HG03175 (cell line): Measurements from ENCODE around the gene ZBED1.
"Not testable (repeated sequence)": the region's sequence is repeated elsewhere in the genome, so short reads cannot be mapped to it uniquely, and the experiment has no call there.

Source experiments
- ATAC-seq: cut with Tn5 transposase; IDR thresholded peaks from one replicate; pipeline ENCODE4 v1.9.1; 2021; ENCODE audit warnings: mild to moderate bottlenecking, moderate library complexity; ENCODE audit not compliant: unreplicated experiment

ZBED1 gene

DNA sequence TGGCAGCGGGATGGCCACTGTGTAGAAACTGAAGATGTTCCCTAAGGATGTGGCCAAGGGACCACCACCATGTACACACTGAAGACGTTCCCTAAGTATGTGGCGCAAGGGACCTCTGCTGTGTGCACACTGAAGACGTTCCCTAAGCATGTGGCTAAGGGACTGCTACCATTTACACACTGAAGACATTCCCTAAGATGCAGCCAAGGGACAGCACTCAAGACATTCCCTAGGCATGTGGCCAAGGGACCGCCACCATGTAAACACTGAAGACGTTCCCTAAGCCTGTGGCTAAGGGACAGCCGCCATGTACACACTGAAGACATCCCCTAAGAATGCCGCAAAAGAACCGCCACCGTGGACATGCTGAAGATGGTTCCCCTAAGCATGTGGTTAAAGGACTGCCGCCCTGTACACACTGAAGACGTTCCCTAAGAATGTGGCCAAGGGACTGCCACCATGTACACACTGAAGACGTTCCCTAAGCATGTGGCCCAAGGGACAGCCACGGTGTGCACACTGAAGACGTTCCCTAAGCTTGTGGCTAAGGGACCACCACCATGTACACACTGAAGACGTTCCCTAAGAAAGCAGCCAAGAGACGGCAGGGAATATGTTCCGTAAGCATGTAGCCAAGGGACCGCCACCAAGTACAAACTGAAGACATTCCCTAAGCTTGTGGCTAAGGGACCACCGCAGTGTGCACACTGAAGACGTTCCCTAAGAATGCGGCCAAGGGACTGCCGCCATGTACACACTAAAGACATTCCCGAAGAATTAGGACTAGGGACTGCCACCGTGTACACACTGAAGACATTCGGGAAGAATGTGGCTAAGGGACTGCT is 43.3 kb downstream of the ZBED1 start:
- ATAC-seq: no peak

DNA sequence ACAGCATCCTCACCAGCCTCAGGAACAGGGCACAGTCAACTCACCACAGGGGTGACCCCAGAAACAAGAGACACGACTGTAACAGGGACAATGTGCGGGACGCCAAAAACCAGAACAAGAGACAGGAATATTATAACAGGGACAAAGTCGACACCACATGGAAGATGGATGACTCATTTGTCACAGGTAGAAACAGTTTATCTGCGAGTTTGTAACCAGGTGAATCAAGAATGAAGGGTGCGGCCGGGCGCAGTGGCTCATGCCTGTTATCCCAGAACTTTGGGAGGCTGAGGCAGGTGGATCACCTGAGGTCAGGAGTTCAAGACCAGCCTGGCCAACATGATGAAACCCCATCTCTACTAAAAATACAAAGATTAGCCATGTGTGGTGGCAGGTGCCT is 44.7 kb downstream of the ZBED1 start:
- ATAC-seq: not testable (repeated sequence)

DNA sequence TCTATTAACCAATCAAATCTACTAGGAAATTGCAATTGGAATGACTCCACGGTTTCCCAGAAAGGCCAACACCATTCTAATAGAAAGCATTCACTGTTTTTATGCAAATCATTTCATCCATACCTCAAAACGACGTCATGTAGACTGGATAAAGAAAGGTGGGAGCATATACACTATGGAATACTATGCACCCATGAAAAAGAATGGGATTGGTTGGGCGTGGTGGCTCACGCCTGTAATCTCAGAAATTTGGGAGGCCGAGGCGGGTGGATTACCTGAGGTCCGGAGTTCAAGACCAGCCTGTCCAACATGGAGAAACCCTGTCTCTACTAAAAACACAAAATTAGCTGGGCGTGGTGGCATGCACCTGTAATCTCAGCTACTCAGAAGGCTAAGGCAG is 46.2 kb downstream of the ZBED1 start:
- ATAC-seq: not testable (repeated sequence)

DNA sequence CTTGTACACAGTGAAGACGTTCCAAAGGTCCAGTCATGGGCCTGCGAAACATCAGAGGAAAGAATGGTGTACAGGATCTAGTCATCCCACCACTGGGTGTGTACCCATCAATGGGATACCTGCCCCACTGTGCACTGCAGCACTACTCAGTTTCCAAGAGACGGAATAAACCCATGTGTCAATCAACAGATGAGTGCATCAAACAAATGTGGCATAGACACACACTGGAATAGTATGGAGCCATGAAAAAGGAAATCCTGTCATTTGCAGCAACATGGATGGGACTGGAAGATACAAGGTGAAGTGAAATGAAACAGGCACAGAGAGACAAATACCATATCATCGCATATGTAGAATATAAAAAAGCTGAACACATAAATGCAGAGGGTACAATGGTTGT is 48.0 kb downstream of the ZBED1 start:
- ATAC-seq: no peak

DNA sequence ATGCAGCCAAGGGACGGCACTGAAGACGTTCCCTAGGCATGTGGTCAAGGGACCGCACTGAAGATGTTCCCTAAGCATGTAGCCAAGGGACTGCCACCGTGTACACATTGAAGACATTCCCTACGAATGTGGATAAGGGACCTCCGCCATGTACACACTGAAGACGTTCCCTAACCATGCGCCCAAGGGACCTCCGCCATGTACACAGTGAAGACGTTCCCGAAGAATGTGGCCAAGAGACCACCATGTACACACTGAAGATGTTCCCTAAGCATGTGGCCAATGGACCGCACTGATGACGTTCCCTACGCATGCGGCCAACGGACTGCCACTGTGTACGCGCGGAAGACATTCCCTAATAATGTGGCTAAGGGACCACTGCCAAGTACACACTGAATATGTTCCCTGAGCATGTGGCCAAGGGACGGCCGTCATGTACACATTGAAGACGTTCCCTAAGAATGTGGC is 48.4 kb downstream of the ZBED1 start:
- no peak for ATAC-seq

DNA sequence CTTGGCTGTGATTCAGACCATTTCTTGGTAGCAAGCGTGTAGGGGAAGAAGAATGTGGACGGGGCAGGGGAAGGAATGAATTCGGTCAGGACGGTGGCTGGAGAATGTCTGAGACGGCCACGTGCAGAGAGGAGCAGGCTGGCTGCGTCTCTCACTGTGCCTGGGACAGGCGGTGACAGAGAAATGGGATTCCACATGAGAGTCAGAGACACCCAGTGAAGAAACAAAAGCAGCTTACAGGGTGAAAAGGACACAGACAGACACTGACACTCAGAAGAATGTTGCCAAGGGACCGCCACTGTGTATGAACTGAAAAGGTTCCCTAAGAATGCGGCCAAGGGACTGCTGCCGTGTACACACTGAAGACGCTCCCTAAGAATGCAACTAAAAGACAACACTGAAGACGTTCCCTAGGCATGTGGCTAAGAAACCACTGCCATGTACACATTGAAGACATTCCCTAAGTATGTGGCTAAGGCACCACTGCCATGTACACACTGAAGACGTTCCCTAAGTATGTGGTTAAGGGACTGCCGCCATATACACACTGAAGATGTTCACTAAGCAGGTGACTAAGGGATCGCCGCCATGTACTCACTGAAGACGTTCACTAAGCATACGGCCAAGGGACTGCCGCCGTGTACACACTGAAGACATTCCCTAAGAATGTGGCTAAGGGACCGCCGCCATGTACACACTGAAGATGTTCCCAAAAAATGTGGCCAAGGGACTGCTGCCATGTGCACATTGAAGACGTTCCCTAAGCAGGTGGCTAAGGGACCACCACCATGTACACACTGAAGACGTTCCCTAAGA is 49.1 kb downstream of the ZBED1 start:
- no peak for ATAC-seq

DNA sequence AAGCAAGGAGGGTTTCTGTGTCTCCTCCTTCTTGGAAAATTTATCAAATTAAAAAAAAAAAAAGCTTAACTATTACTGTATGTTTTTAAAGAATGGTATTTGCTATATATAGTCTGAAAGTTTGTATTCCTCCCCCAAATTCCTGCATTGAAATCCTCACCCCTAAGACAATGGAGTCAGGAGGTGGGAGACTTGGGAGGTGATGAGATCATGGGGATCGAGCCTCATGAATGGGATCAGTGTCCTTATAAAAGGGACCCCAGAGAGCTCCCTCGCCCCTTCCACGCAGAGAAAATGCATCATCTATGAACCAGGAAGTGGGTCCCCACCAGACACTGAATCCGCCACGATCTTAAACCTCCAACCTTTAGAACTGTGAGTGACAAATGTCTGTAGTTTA is 50.1 kb downstream of the ZBED1 start:
- ATAC-seq: no peak

DNA sequence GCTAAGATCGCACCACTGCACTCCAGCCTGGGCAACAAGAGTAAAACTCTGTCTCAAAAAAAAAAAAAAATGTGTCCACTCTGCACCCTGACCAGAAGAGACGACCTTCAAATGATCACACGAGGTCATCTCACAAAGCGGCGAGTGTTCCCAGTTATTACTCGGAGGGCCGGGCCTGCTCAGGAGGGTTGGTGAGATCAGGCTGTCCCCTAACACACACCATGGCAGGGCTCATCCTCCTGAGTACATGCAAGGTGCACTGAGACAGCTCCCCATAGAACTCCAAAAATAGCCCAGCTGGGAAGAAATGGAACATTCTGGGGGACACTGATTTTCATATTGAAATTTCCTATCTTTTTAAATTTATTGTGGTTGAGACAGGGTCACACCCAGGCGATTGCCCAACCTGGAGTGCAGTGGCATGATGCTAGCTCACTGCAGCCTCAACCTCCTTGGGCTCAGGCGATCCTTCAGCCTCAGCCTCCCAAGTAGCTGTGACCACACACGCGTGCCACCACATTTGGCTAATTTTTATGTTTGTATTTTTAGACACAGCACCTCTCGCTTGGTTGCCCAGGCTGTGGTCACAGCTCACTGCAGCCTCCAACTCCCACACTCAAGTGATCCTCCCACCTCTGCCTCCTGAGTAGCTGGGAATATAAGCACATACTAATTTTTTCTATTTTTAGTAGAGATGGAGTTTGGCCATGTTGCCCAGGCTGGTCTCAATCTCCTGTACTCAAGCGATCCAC is 51.5 kb downstream of the ZBED1 start:
- ATAC-seq: no peak

DNA sequence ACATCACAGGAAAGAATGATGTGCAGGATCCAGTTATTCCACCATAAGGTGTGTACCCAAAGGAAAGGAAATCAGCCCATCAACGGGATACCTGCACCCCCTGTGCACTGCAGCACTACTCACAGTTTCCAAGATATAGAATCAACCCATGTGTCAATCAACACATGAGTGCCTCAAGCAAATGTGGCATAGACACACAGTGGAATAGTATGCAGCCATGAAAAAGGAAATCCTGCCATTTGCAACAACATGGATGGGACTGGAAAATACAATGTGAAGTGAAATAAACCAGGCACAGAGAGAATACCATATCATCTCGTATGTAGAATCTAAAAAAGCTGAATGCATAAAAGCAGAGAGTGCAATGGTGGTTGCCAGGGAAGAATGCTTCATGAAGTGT is 53.3 kb downstream of the ZBED1 start:
- no peak for ATAC-seq

DNA sequence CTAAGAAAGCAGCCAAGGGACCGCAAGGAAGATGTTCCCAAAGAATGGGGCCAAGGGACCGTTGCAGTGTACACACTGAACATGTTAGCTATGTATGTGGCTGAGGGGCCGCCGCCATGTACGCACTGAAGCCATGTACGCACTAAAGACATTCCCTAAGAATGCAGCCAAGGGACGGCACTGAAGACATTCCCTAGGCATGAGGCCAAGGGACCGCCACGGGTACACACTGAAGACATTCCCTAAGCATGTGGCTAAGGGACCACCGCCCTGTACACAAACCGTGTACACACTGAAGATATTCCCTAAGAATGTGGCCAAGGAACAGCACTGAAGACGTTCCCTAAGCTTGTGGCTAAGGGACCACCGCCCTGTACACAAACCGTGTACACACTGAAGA is 54.0 kb downstream of the ZBED1 start:
- ATAC-seq: no peak

DNA sequence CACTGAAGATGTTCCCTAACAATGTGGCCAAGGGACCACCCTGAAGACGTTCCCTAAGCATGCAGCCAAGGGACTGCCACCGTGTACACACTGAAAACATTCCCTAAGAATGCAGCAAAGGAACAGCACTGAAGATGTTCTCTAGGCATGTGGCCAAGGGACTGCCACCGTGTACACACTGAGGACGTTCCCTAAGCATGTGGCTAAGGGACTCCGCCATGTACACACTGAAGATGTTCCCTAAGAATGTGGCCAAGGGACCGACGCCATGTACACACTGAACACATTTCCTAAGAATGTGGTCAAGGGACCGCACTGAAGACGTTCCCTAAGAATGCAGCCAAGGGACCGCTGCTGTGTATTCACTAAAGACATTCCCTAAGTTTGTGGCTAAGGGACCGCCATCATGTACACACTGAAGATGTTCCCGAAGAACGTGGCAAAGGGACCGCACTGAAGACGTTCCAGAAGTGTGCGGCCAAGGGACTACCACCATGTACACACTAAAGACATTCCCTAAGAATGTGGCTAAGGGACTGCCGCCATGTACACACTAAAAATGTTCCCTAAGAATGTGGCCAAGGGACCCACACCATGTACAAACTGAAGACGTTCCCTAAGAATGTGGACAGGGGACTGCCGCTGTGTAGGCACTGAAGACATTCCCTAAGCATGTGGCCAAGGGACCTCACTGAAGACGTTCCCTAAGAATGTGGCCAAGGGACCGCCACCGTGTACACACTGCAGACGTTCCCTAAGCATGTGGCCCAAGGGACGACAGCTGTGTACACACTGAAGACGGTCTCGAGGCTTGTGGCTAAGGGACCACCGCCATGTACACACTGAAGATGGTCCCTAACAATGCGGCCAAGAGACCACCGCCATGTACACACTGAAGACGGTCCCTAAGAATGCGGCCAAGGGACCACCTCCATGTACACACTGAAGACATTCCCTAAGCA is 54.8 kb downstream of the ZBED1 start:
- ATAC-seq: no peak

DNA sequence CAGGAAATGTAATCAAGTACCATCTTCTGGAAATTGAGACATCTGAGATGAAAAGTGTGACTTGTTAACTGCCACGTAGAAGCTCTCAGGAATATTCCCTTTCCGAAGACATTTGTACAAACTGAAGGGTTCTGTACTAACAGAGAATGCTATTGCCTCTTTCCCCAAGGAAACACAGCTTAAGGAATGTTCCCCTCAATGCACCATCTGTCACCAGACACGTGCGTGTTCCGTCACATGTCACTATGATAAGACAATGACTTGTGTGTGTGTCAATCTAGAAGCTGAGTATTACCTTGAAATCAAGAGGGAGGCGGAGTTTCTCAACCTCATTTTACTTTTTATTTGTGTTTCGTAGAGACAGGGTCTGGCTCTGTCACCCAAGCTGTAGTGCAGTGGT is 58.1 kb downstream of the ZBED1 start:
- ATAC-seq: no peak

DNA sequence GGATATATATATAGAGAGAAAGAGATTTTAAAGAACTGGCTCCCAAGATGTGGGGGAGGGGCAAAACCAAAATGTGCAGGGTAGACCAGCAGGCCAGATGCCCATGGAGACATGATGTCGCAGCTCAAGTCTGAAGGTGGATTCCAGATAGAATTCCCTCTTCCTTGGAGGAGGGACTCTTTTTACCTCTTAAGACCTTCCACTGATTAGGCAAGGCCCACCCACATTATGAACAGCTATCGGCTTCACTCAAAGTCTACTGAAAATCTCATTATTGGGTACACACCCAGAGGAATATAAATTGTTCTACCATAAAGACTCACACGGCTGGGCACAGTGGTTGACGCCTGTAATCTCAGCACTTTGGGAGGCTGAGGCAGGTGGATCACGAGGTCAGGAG is 59.3 kb downstream of the ZBED1 start:
- no peak for ATAC-seq

DNA sequence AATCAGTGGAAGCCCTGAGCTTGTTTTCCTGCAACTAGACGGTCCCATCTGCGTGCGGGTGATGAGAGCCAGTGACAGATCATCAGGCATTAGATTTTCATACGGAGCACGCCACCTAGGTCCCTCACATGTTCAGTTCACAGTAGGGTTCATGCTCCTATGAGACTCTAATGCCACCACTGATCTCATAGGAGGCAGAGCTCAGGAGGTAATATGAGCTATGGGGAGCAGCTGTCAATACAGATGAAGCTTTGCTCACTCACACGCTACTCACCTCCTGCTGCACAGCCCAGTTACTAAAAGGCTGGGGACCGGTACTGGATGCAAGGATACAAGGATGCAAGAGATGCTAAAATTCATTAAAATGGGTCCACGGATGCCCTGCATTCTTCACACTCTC is 61.2 kb downstream of the ZBED1 start:
- ATAC-seq: no peak
